Neural crest cell (in vitro differentiated cells): ENCODE results near the gene ANKHD1. TPM values are rescaled to one million over a fixed set of nuclear protein-coding genes. Genes with fewer than 3 reads are reported as not detected.

Experiments used
- DNase-seq: peaks from one replicate; pipeline ENCODE4 v3.0.0; 2021; ENCODE audit warnings: low read depth, mixed read lengths, low spot score
- H3K27ac Mint-ChIP-seq: one replicate; pipeline ENCODE4 v1.8.0; 2021; ENCODE audit warnings: mild to moderate bottlenecking, mixed read lengths; ENCODE audit not compliant: unreplicated experiment
- H3K27me3 Mint-ChIP-seq: 2 replicates; pipeline ENCODE4 v1.8.0; 2021; ENCODE audit warnings: low read depth, mild to moderate bottlenecking, mixed read lengths
- H3K36me3 Mint-ChIP-seq: 2 replicates; pipeline ENCODE4 v1.8.0; 2021; ENCODE audit warnings: low read depth, mild to moderate bottlenecking, mixed read lengths
- H3K4me1 Mint-ChIP-seq: 2 replicates; pipeline ENCODE4 v1.8.0; 2021; ENCODE audit warnings: mixed read lengths
- H3K4me3 Mint-ChIP-seq: one replicate; pipeline ENCODE4 v1.8.0; 2021; ENCODE audit warnings: mild to moderate bottlenecking, mixed read lengths
- H3K9me3 Mint-ChIP-seq: 2 replicates; pipeline ENCODE4 v1.8.0; 2021; ENCODE audit warnings: mixed read lengths
- total RNA-seq: library from RNA; stranded (reverse); gene quantifications from 2 replicates; pipeline ENCODE4 v1.2.1, GENCODE V29; 2021
- TF ChIP-seq, protein P1 (sequence below): fragments of 200-600 bp; sonication (generic); conservative IDR thresholded peaks from 2 replicates; pipeline ENCODE4 v1.5.0; 2021; ENCODE audit warnings: antibody characterized with exemption, mild to moderate bottlenecking

ANKHD1 gene
- total RNA-seq, 1 donor from 2014 or later, result 152 TPM

GRCh38 chr5:140498591-140498990, 97.0 kb downstream of the ANKHD1 start:
- H3K4me3 Mint-ChIP-seq, result no peak overlapping the region
- H3K27ac Mint-ChIP-seq, result no peak overlapping the region
- H3K36me3 Mint-ChIP-seq, result peaks cover 2% of the 10 kb centered on the region
- no peak for DNase-seq
- H3K9me3 Mint-ChIP-seq, result no peaks in the 10 kb centered on the region
- H3K27me3 Mint-ChIP-seq, result no peaks in the 10 kb centered on the region
- TF ChIP-seq, protein P1, sequence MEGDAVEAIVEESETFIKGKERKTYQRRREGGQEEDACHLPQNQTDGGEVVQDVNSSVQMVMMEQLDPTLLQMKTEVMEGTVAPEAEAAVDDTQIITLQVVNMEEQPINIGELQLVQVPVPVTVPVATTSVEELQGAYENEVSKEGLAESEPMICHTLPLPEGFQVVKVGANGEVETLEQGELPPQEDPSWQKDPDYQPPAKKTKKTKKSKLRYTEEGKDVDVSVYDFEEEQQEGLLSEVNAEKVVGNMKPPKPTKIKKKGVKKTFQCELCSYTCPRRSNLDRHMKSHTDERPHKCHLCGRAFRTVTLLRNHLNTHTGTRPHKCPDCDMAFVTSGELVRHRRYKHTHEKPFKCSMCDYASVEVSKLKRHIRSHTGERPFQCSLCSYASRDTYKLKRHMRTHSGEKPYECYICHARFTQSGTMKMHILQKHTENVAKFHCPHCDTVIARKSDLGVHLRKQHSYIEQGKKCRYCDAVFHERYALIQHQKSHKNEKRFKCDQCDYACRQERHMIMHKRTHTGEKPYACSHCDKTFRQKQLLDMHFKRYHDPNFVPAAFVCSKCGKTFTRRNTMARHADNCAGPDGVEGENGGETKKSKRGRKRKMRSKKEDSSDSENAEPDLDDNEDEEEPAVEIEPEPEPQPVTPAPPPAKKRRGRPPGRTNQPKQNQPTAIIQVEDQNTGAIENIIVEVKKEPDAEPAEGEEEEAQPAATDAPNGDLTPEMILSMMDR, result no peak
- H3K4me1 Mint-ChIP-seq, result no peaks in the 10 kb centered on the region

GRCh38 chr5:140502834-140503233, 101.2 kb downstream of the ANKHD1 start:
- H3K27ac Mint-ChIP-seq, result no peak overlapping the region
- TF ChIP-seq, protein P1, result no peak
- no peaks in the 10 kb centered on the region for H3K4me1 Mint-ChIP-seq
- H3K9me3 Mint-ChIP-seq, result no peaks in the 10 kb centered on the region
- DNase-seq, result no peak
- H3K36me3 Mint-ChIP-seq, result peaks cover 3% of the 10 kb centered on the region
- H3K4me3 Mint-ChIP-seq, result no peak overlapping the region
- no peaks in the 10 kb centered on the region for H3K27me3 Mint-ChIP-seq

DNA sequence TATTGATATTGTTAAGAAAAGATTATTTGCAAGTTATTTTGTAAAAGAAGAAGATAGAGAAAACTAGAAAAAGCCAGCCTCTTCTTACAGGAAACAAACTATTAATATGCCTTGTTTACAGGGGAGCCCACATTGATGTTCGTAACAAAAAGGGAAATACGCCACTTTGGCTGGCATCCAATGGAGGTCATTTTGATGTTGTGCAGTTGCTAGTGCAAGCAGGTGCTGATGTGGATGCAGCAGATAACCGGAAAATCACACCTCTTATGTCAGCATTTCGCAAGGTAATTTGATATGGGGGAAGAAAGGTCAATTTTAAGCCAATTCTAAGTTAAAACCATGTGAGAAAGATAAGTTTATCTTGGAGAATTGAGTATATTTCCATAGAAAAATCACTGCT, 108.3 kb downstream of the ANKHD1 start:
- H3K9me3 Mint-ChIP-seq, result no peaks in the 10 kb centered on the region
- H3K4me1 Mint-ChIP-seq, result no peaks in the 10 kb centered on the region
- H3K27me3 Mint-ChIP-seq, result no peaks in the 10 kb centered on the region
- TF ChIP-seq, protein P1, result no peak
- H3K27ac Mint-ChIP-seq, result no peak overlapping the region
- peaks cover 18% of the 10 kb centered on the region for H3K36me3 Mint-ChIP-seq
- no peak overlapping the region for H3K4me3 Mint-ChIP-seq
- no peak for DNase-seq

DNA sequence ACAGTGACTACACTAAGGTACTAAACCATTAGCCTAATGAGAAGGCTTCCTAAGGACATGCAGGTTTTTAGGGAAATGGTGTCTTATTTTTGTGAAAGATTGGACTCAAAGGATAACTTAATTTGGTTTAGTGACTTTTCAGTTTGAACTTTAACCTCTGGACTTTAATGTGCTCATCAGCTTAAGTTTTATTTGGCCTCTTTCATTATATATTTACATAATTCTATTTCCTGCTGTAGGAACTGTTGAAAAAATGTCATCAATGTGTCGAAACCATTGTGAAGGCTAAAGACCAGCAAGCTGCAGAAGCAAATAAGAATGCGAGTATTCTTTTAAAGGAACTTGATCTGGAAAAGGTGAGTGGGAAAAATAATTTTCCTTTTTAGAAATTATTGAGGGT, 111.5 kb downstream of the ANKHD1 start:
- peaks cover 33% of the 10 kb centered on the region for H3K36me3 Mint-ChIP-seq
- H3K4me1 Mint-ChIP-seq, result no peaks in the 10 kb centered on the region
- H3K27me3 Mint-ChIP-seq, result no peaks in the 10 kb centered on the region
- TF ChIP-seq, protein P1, result no peak
- DNase-seq, result no peak
- no peaks in the 10 kb centered on the region for H3K9me3 Mint-ChIP-seq
- H3K4me3 Mint-ChIP-seq, result no peak overlapping the region
- no peak overlapping the region for H3K27ac Mint-ChIP-seq

DNA sequence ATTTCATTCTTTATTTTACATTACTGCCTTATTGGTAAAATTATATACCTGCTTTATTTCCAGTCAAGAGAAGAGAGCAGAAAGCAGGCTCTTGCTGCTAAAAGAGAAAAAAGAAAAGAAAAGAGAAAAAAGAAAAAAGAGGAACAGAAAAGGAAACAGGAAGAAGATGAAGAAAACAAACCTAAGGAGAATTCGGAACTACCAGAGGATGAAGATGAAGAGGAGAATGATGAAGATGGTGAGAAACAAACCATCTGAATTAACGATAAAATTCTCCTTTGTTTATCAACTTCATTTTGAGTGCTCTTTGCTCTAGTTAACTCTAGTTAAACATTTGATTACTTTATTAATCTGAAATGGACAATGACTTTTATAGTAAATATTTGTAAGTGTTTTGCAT, 122.4 kb downstream of the ANKHD1 start:
- TF ChIP-seq, protein P1, result no peak
- H3K27me3 Mint-ChIP-seq, result no peaks in the 10 kb centered on the region
- no peak overlapping the region for H3K27ac Mint-ChIP-seq
- no peaks in the 10 kb centered on the region for H3K9me3 Mint-ChIP-seq
- no peak overlapping the region for H3K4me3 Mint-ChIP-seq
- no peaks in the 10 kb centered on the region for H3K4me1 Mint-ChIP-seq
- DNase-seq, result no peak
- H3K36me3 Mint-ChIP-seq, result peaks cover 14% of the 10 kb centered on the region

DNA sequence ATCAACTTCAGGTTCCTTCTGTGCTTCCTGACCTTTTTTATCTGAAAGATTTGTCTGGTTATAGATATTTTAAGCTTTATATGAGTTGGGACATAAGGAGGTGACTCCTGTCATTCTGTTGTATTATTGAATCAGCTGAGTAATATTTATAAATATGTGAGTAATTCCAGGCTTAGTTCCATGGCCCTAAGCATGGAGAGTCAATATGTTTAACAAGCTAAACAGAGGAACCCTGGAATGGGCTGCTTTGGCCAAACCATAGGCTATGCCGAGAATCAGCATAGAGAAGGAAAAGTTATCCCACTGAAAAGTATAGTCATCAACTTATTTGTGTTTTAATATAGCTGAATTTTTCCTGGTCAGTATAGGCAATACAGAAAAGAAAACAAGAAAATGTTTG, 138.6 kb downstream of the ANKHD1 start:
- TF ChIP-seq, protein P1, result no peak
- no peak for DNase-seq
- Mint-ChIP-seq H3K9me3 (no peaks in the 10 kb centered on the region), H3K27me3 (no peaks in the 10 kb centered on the region), H3K27ac (no peak overlapping the region), H3K36me3 (peaks cover 26% of the 10 kb centered on the region), H3K4me1 (no peaks in the 10 kb centered on the region), H3K4me3 (no peak overlapping the region)
